Epithelial cell of proximal tubule (primary cell): Measurements from ENCODE around the gene TRIM75. TPM values are rescaled to one million over a fixed set of nuclear protein-coding genes. Genes with fewer than 3 reads are reported as not detected.
"Not testable (repeated sequence)": the region's sequence is repeated elsewhere in the genome, so short reads cannot be mapped to it uniquely, and the experiment has no call there.

Experiments used
- DNase-seq: peaks from one replicate; pipeline ENCODE4 v3.0.0-alpha.2; 2011; ENCODE audit warnings: low read depth
- H3K4me3 ChIP-seq: 2 replicates; pipeline ENCODE4 v1.5.1; 2011; ENCODE audit warnings: low read depth, mild to moderate bottlenecking, low read length
- CTCF ChIP-seq: conservative IDR thresholded peaks from 2 replicates; pipeline ENCODE4 v1.5.1; 2012; ENCODE audit warnings: low read depth, mild to moderate bottlenecking, low read length
- total RNA-seq: library from RNA; depleted of rRNA; stranded (reverse); fragments of >200 nt; gene quantifications from 2 replicates; pipeline ENCODE4 v1.2.3, GENCODE V29; 2015

TRIM75 gene
- total RNA-seq, 1 donor from 2014 or later: not detected

- no peak for TF ChIP-seq CTCF
- no peak overlapping the region for H3K4me3 ChIP-seq
- no peak for DNase-seq
Measured at GRCh38 chr4:165052627-165053026, 1.0 kb upstream of the TRIM75 start.

GRCh38 chr4:165055601-165056000 is 1.9 kb downstream of the TRIM75 start:
- DNase-seq: no peak
- H3K4me3 ChIP-seq: no peak overlapping the region
- TF ChIP-seq CTCF: no peak

- no peak for DNase-seq
- no peak for TF ChIP-seq CTCF
- no peak overlapping the region for H3K4me3 ChIP-seq
Measured at GRCh38 chr4:165058666-165059065, 5.0 kb downstream of the TRIM75 start.

- H3K4me3 ChIP-seq: no peak overlapping the region
- no peak for TF ChIP-seq CTCF
- no peak for DNase-seq
Measured at GRCh38 chr4:165059386-165059785, 5.7 kb downstream of the TRIM75 start.

- no peak for DNase-seq
- H3K4me3 ChIP-seq: no peak overlapping the region
- TF ChIP-seq CTCF: peak; percentile 53
Measured at GRCh38 chr4:165060938-165061337, 7.3 kb downstream of the TRIM75 start.

GRCh38 chr4:165070560-165070959 is 16.9 kb downstream of the TRIM75 start:
- TF ChIP-seq CTCF: no peak
- DNase-seq: no peak
- no peak overlapping the region for H3K4me3 ChIP-seq

GRCh38 chr4:165073346-165073745 is 19.7 kb downstream of the TRIM75 start:
- not testable (repeated sequence) for DNase-seq, H3K4me3 ChIP-seq

GRCh38 chr4:165077034-165077578 is 23.4 kb downstream of the TRIM75 start:
- H3K4me3 ChIP-seq: no peak overlapping the region
- no peak for TF ChIP-seq CTCF
- DNase-seq: no peak
